Endothelial cell of umbilical vein (primary cell): ENCODE measurements around the gene KRT76. TPM values are rescaled to one million over a fixed set of nuclear protein-coding genes. Genes with fewer than 3 reads are reported as not detected.

Experiments used
- BruUV-seq: library from RNA; stranded (reverse); fragments of 400-500 nt; replicated peaks from 2 replicates; lab custom pipeline; 2021; lab: Mats Ljungman, UMichigan
- CTCF ChIA-PET: fragments of 300-600, 350-600 bp; sonication (Branson Sonifier 250); formaldehyde crosslinking; loops from one replicate; lab custom pipeline; 2021; ENCODE audit warnings: antibody characterized with exemption, inconsistent platforms; lab: Charles Lee
- POLR2A ChIA-PET: fragments of 300-600, 350-600 bp; sonication (Branson Sonifier 250); formaldehyde crosslinking; loops from one replicate; lab custom pipeline; 2021; ENCODE audit warnings: antibody characterized with exemption, inconsistent platforms; lab: Charles Lee
- DNase-seq: peaks from one replicate; pipeline ENCODE4 v3.0.0-alpha.2; 2011; ENCODE audit warnings: low read depth, low spot score
- FAIRE-seq: peaks from 2 replicates; lab custom pipeline; 2011; peaks lifted over from hg19 to GRCh38; lab: Jason Lieb, UNC
- H2AFZ ChIP-seq: 2 replicates; pipeline ENCODE4 v1.6.0; 2012; ENCODE audit warnings: low read depth, low read length, control low read depth, inconsistent platforms
- H3K27ac ChIP-seq: 2 replicates; pipeline ENCODE4 v1.5.1; 2011; ENCODE audit warnings: low read depth, mild to moderate bottlenecking, control low read depth, low read length, moderate library complexity; ENCODE audit not compliant: insufficient read depth
- H3K27me3 ChIP-seq, 2 experiments: 2 replicates each; pipeline versions ENCODE4 v1.6.0 to v1.6.1; 2011; ENCODE audit warnings: low read length in 2 of 2, mixed read lengths in 1 of 2; ENCODE audit not compliant: control insufficient read depth in 2 of 2, insufficient read depth in 2 of 2
- H3K36me3 ChIP-seq, 2 experiments: 2 replicates in 1 of 2; 3 replicates in 1 of 2; pipeline ENCODE4 v1.5.1; 2011; ENCODE audit warnings: low read length in 2 of 2, mild to moderate bottlenecking in 1 of 2, moderate library complexity in 1 of 2; ENCODE audit not compliant: control insufficient read depth in 2 of 2, insufficient read depth in 2 of 2; ENCODE audit errors: extremely low read depth in 1 of 2
- H3K4me1 ChIP-seq: 3 replicates; pipeline ENCODE4 v1.5.1; 2011; ENCODE audit warnings: mild to moderate bottlenecking, low read length; ENCODE audit not compliant: control insufficient read depth, insufficient read depth; ENCODE audit errors: extremely low read depth
- H3K4me2 ChIP-seq: 2 replicates; pipeline ENCODE4 v1.6.1; 2011; ENCODE audit warnings: low read length, control low read depth, mixed read lengths; ENCODE audit not compliant: insufficient read depth
- H3K4me3 ChIP-seq, 3 experiments: fragments of 200-600 bp in 1 of 3; sonication (generic), shearing (Covaris generic) in 1 of 3; replicated peaks in 1 of 3; 2 replicates each; pipeline ENCODE4 v1.5.1; 2011 to 2016; ENCODE audit warnings: control low read depth in 3 of 3, low read length in 3 of 3, mild to moderate bottlenecking in 2 of 3, inconsistent platforms in 1 of 3, low read depth in 1 of 3, moderate library complexity in 1 of 3; ENCODE audit not compliant: insufficient read depth in 1 of 3
- H3K79me2 ChIP-seq: 2 replicates; pipeline ENCODE4 v1.6.0; 2012; ENCODE audit warnings: low read length, inconsistent platforms; ENCODE audit not compliant: control insufficient read depth, insufficient read depth
- H3K9ac ChIP-seq: replicated peaks from 2 replicates; pipeline ENCODE3; 2011; ENCODE audit warnings: low read length, control low read depth; ENCODE audit not compliant: insufficient read depth; ENCODE audit errors: extremely low read depth
- H3K9me1 ChIP-seq: replicated peaks from 3 replicates; pipeline ENCODE4 v1.6.0; 2011; ENCODE audit warnings: mild to moderate bottlenecking, low read length; ENCODE audit not compliant: control insufficient read depth, insufficient read depth; ENCODE audit errors: extremely low read depth
- H3K9me3 ChIP-seq: replicated peaks from 2 replicates; pipeline ENCODE4 v1.5.1; 2012; ENCODE audit warnings: low read length, inconsistent platforms; ENCODE audit not compliant: control insufficient read depth, insufficient read depth
- H4K20me1 ChIP-seq: replicated peaks from 2 replicates; pipeline ENCODE3; 2011; ENCODE audit warnings: mild to moderate bottlenecking, low read length; ENCODE audit not compliant: control insufficient read depth, insufficient read depth; ENCODE audit errors: extremely low read depth
- CTCF ChIP-seq, 2 donors: IDR thresholded peaks; 1 replicate in 1 of 2; 2 replicates in 1 of 2; pipeline ENCODE4 v1.5.1; 2011; ENCODE audit warnings: low read length in 2 of 2, mild to moderate bottlenecking in 2 of 2, moderate library complexity in 2 of 2, control low read depth in 1 of 2, inconsistent platforms in 1 of 2, low read depth in 1 of 2; ENCODE audit not compliant: insufficient read depth in 1 of 2; ENCODE audit errors: extremely low read depth in 1 of 2
- EZH2 ChIP-seq: IDR thresholded peaks from 2 replicates; pipeline ENCODE4 v1.6.1; 2012; ENCODE audit warnings: borderline replicate concordance, low read depth, mild to moderate bottlenecking, moderate library complexity, low read length, inconsistent platforms; ENCODE audit not compliant: severe bottlenecking
- FOS ChIP-seq: IDR thresholded peaks from 2 replicates; pipeline ENCODE4 v1.6.1; 2011; ENCODE audit warnings: mild to moderate bottlenecking, low read length, moderate library complexity, borderline replicate concordance; ENCODE audit not compliant: insufficient read depth
- GATA2 ChIP-seq: IDR thresholded peaks from 2 replicates; pipeline ENCODE4 v1.7.0; 2011; ENCODE audit warnings: low read depth, mild to moderate bottlenecking, moderate library complexity, mixed read lengths, low read length; ENCODE audit not compliant: insufficient read length, insufficient read depth
- JUN ChIP-seq: IDR thresholded peaks from 2 replicates; pipeline ENCODE4 v1.6.1; 2011; ENCODE audit warnings: borderline replicate concordance, low read depth; ENCODE audit not compliant: insufficient read length, insufficient read depth
- MAX ChIP-seq: IDR thresholded peaks from 2 replicates; pipeline ENCODE4 v1.6.1; 2011; ENCODE audit not compliant: insufficient read depth, insufficient read length
- MYC ChIP-seq: IDR thresholded peaks from one replicate; pipeline ENCODE4 v1.6.1; 2011; ENCODE audit warnings: mild to moderate bottlenecking, low read depth, low read length
- POLR2A ChIP-seq: IDR thresholded peaks from 2 replicates; pipeline ENCODE4 v1.6.1; 2012; ENCODE audit warnings: low read depth, mild to moderate bottlenecking, control low read depth, low read length
- POLR2AphosphoS5 ChIP-seq: IDR thresholded peaks from 2 replicates; pipeline ENCODE4 v1.6.1; 2012; ENCODE audit warnings: low read depth, mild to moderate bottlenecking, control low read depth, low read length, moderate library complexity; ENCODE audit not compliant: insufficient read depth
- dilution Hi-C: fragments of 300-500 bp; cut with MboI; formaldehyde crosslinking; loops from one replicate; pipeline ENCODE4 v1.15.0; 2019; ENCODE audit warnings: low sequenced_read_pairs; ENCODE audit not compliant: extremely low pct_ligation_motif_present
- intact Hi-C: fragments of 100-400 bp; cut with micrococcal nuclease; formaldehyde crosslinking; loops from one replicate; pipeline ENCODE4 v1.10.0; 2022
- polyA plus RNA-seq, 4 experiments: library from polyadenylated mRNA; depleted of rRNA in 3 of 4; stranded (reverse) in 3 of 4; unstranded in 1 of 4; fragments of >200 nt; gene quantifications; 2 replicates each; pipeline versions ENCODE4 v1.2.1 to v1.2.3, GENCODE V29; 2011 to 2012; ENCODE audit warnings: missing spikeins in 1 of 4
- total RNA-seq: library from RNA; stranded (reverse); gene quantifications from 2 replicates; pipeline ENCODE4 v1.2.3, GENCODE V29; 2021

Gene KRT76
- total and polyA plus RNA-seq, 2 donors (not counting 3 experiments of a cell fraction or from before 2014, with no cell fraction given), result not detected

- no peaks in the 10 kb centered on the region for H4K20me1 ChIP-seq
- no peaks in the 10 kb centered on the region for H3K9me3 ChIP-seq
- peaks cover 0 to 7% of the 10 kb centered on the region in 2 experiments for H3K27me3 ChIP-seq
- H3K79me2 ChIP-seq, result no peaks in the 10 kb centered on the region
- no peak overlapping the region for H2AFZ ChIP-seq
- no peak for TF ChIP-seq CTCF (IDR thresholded peaks at IDR 0.05; ENCODE audit: extremely low read depth in 1 of 2, insufficient read depth in 1 of 2, low read depth in 1 of 2, low read length in 2 of 2)
- TF ChIP-seq FOS, result no peak
- TF ChIP-seq MAX, result no peak
- no peak for TF ChIP-seq POLR2A
- TF ChIP-seq POLR2AphosphoS5, result no peak
- TF ChIP-seq EZH2, result no peak
- no peak for TF ChIP-seq JUN
- no peak for TF ChIP-seq GATA2
- TF ChIP-seq MYC, result no peak
- no peak overlapping the region for H3K27ac ChIP-seq
- DNase-seq (no peak), FAIRE-seq (no peak)
- no peaks in the 10 kb centered on the region for H3K36me3 ChIP-seq
- H3K4me1 ChIP-seq, result no peaks in the 10 kb centered on the region
- H3K4me3 ChIP-seq, result no peak overlapping the region
- H3K4me2 ChIP-seq, result no peak overlapping the region
- dilution Hi-C loops (no loop called here), intact Hi-C loops (no loop called here)
- ChIA-PET CTCF (interaction anchor here (1.2 kb wide), 1 partner anchor 109 kb away, joined by 3 read pairs; no protein-coding TSS in a partner anchor), POLR2A (no interaction called here)
- no peaks in the 10 kb centered on the region for H3K9me1 ChIP-seq
- no peak overlapping the region for H3K9ac ChIP-seq
- BruUV-seq, result no TSS peak
Measured at GRCh38 chr12:52771088-52771487, 6.1 kb downstream of the KRT76 start.
